Measurements from ENCODE around the gene APOBEC2.

APOBEC2 gene

DNA sequence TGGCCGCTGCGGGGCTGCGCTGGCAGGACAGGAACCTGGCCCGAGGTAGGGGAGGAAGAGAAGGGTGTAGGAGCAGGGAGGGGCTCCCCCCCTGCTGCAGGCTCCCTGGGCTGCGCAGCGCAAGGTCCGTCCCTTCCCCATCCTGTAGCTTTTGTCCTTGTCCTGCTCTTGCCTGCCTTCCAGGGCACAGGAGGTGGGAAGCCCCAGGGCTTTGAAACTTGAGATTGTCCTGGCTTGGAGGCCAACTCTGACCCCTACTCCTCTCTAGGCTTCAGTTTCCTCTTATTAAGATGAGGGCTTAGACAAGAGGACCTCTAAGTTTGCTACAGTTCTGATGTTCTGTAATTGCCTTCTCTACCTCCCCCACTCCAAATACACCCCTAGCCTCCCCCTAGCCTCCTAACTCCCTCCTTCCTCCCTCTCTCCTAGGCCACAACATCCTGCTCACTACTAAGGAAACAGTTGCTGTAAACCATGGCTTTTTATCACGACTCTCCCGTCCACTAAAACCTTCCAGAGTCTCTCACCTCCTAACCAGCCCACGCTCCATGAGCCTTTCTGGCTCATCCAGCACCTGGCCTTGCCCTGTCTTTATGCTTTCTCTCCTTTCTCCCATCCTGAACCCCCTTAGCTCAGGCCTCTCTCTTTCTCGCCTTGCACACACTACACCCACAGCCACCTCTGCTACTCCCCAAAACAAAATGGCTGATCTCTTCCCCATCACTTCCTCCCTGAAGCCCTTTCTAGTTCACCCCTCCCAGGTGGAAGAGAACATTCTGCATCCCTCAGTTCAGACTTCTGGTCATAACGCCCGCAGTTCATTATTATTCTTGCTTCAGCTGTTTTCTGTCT lies 24.2 kb upstream of the APOBEC2 start:
- TF ChIP-seq, protein P1, sequence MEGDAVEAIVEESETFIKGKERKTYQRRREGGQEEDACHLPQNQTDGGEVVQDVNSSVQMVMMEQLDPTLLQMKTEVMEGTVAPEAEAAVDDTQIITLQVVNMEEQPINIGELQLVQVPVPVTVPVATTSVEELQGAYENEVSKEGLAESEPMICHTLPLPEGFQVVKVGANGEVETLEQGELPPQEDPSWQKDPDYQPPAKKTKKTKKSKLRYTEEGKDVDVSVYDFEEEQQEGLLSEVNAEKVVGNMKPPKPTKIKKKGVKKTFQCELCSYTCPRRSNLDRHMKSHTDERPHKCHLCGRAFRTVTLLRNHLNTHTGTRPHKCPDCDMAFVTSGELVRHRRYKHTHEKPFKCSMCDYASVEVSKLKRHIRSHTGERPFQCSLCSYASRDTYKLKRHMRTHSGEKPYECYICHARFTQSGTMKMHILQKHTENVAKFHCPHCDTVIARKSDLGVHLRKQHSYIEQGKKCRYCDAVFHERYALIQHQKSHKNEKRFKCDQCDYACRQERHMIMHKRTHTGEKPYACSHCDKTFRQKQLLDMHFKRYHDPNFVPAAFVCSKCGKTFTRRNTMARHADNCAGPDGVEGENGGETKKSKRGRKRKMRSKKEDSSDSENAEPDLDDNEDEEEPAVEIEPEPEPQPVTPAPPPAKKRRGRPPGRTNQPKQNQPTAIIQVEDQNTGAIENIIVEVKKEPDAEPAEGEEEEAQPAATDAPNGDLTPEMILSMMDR (conservative IDR thresholded peaks at IDR 0.05), result no peak
- peak overlapping the region; percentile 84 for H3K27ac ChIP-seq

DNA sequence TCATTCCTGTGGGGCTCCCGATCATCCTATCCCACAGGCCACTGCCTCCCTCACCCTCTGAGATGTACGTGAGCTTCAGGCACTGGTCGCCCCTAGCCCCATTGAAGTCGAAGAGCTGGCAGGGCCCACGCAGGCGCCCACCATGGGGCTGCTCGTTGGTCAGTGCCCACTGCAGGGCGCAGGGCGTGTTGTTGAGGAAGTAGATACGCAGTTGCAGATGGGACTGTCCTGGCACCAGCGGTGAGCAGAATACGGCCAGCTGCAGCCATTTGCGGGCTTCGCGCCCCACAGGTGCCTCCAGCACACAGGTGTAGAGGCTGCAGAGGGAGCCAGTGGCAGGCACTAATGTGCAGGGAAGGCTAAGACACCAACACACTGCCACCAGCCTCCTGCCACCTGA lies 20.2 kb upstream of the APOBEC2 start:
- H3K27ac ChIP-seq, result no peak overlapping the region
- TF ChIP-seq, protein P1 (conservative IDR thresholded peaks at IDR 0.05), result no peak

DNA sequence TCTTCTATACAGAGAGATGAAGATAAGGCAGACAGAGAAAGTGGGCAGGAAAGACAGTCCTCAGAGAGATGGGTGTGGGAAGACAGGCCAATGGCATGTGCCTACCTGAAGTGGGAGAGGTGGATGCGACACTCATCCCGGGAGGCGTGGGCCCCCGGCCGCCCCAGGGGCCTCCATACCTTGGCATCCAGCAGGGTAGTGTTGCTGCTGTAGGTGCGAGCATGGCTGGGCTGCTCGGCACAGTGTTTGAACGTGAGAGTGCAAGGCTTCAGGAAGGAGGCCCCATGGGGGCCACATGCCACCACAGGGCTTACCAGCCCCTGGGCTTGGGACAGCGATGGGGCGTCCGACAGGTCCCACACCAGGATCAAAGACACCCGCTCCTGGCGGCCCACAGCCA lies 19.2 kb upstream of the APOBEC2 start:
- TF ChIP-seq, protein P1 (conservative IDR thresholded peaks at IDR 0.05), result no peak
- no peak overlapping the region for H3K27ac ChIP-seq

DNA sequence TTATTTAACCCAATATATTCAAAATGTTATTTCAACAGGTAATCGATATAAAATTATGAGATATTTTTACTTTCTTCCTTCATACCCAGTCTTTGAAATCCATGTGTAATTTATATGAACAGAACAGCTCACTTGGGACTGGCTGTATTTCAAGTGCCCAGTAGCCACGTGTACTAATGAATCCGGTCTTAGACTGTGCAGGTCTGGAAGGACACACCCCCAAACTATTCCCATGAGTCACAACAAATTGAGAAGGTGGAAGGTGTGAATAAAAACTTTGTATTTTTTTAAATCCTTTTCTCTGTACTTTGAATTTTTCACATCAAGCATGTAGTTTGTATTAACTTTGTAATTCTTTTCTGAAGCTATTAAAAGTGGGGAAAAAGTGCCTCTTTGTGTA lies 16.8 kb upstream of the APOBEC2 start:
- no peak overlapping the region for H3K27ac ChIP-seq
- TF ChIP-seq, protein P1 (conservative IDR thresholded peaks at IDR 0.05), result no peak

DNA sequence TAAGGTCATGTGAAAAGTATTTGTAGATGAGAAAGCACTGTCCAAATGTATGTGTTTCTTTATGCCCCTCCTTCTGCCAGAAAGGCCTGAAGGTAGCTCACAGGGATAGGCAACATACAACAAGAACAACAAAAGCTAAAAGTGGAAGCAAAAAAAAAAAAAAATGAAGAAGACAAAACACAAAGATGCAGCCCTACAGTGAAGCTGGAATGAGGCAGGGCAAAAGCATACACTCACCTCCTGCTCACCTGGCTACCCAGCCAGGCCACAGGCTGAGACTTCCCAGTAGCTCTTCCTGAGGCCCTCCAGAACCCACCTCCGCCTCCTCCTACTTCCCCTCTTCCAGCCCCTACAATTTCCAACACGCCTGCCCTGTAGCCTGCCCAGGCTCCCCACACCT lies 16.4 kb upstream of the APOBEC2 start:
- TF ChIP-seq, protein P1 (conservative IDR thresholded peaks at IDR 0.05), result no peak
- no peak overlapping the region for H3K27ac ChIP-seq

DNA sequence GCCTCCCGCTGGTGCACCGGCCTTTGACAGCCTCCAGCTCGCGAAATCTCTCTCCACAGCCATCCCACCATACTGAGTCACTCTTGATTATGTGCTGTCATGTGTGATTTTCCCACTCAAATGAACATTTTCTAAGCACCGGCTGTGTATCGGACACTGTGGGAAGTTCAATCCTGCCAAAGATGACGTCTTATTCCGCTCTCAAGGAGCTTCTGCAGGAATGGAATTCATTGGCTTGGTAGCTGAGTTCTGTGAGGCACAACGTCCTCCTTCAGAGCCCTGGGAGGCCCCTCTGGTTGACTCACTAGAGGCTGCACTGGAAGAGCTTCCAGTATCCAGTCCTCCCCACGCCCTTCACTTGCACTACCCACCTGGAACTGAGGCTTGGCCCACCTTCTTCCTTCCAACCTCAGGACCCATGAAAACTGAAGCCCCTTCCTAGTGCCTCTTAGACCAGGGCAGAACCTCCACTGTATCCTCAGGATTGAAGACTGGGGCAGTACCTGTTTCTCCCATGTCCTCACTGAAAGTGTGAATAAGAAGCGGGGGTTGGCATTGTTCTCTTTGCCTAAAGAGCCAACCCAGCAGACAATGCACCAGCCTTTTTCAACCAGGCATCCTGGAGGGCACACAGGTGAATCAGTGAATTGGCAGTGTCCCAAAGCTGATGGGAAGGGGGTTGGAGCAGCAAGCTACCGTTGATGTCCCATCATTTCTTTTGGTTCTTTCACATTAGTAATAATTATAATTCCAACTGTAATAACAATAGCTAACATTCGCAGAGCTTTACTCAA lies 15.7 kb upstream of the APOBEC2 start:
- H3K27ac ChIP-seq, result no peak overlapping the region
- TF ChIP-seq, protein P1 (conservative IDR thresholded peaks at IDR 0.05), result no peak

DNA sequence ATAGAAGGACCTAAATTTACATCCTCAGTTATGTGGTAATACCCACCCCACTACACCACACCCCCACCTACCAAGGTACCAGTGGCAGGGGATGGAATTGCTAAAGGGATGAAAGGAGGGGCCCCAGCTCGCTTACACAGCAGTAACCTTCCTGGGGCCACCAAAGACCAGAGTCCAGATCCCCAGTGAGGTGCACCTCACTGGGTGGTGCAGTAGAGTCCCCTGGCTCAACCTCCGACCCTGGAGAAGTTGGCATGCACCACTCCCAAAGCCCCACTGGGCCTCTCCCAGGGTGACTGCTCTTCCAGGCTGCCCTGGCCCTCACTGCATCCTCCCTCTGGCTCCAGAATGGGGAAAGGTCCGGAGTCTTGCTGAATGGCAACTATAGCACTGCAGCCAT lies 14.8 kb upstream of the APOBEC2 start:
- TF ChIP-seq, protein P1 (conservative IDR thresholded peaks at IDR 0.05), result no peak
- no peak overlapping the region for H3K27ac ChIP-seq
